GM19239 (cell line): Measurements from ENCODE around the gene GPR63.
"Not testable (repeated sequence)": the region's sequence is repeated elsewhere in the genome, so short reads cannot be mapped to it uniquely, and the experiment has no call there.

Experiments used
- DNase-seq: peaks from one replicate; pipeline ENCODE4 v3.0.0; 2011; ENCODE audit warnings: low spot score; ENCODE audit not compliant: insufficient read length
- FAIRE-seq: peaks from 2 replicates; lab custom pipeline; 2011; peaks lifted over from hg19 to GRCh38; lab: Jason Lieb, UNC

GPR63 gene

GRCh38 chr6:96837081-96837971 lies at the start of gene GPR63:
Gene GPR63, minus strand, starts transcription at chr6:96837477. Its CDS starts 37,746 bp downstream, at chr6:96799731.
- FAIRE-seq, result peak; percentile 78
- peak; percentile 68 for DNase-seq

GRCh38 chr6:96886519-96886918 lies 49.2 kb upstream of the GPR63 start:
- FAIRE-seq, result no peak
- DNase-seq, result no peak

- not testable (repeated sequence) for DNase-seq, FAIRE-seq
Observed at GRCh38 chr6:96885187-96885631, 47.9 kb upstream of the GPR63 start.

- FAIRE-seq, result no peak
Observed at GRCh38 chr6:96878143-96878542, 40.9 kb upstream of the GPR63 start.

GRCh38 chr6:96876886-96877545 lies 39.7 kb upstream of the GPR63 start:
- no peak for FAIRE-seq

More at GRCh38 chr6:96878143-96878542, 40.9 kb upstream of the GPR63 start:
- DNase-seq, result no peak

GRCh38 chr6:96872976-96873375 lies 35.7 kb upstream of the GPR63 start:
- DNase-seq (no peak), FAIRE-seq (no peak)

More at GRCh38 chr6:96876886-96877545, 39.7 kb upstream of the GPR63 start:
- no peak for DNase-seq

- FAIRE-seq (no peak), DNase-seq (no peak)
Observed at GRCh38 chr6:96865055-96865405, 27.8 kb upstream of the GPR63 start.

- DNase-seq (no peak), FAIRE-seq (no peak)
Observed at GRCh38 chr6:96864216-96865054, 27.2 kb upstream of the GPR63 start.

GRCh38 chr6:96862560-96862959 lies 25.3 kb upstream of the GPR63 start:
- no peak for FAIRE-seq
- no peak for DNase-seq

GRCh38 chr6:96861588-96861987 lies 24.3 kb upstream of the GPR63 start:
- no peak for FAIRE-seq

GRCh38 chr6:96856856-96857255 lies 19.6 kb upstream of the GPR63 start:
- no peak for FAIRE-seq
- DNase-seq, result no peak

More at GRCh38 chr6:96861588-96861987, 24.3 kb upstream of the GPR63 start:
- no peak for DNase-seq

GRCh38 chr6:96853083-96853482 lies 15.8 kb upstream of the GPR63 start:
- FAIRE-seq, result no peak
- no peak for DNase-seq

- FAIRE-seq (no peak), DNase-seq (no peak)
Observed at GRCh38 chr6:96852605-96853004, 15.3 kb upstream of the GPR63 start.

- no peak for DNase-seq
- no peak for FAIRE-seq
Observed at GRCh38 chr6:96851858-96852257, 14.6 kb upstream of the GPR63 start.

GRCh38 chr6:96849615-96850014 lies 12.3 kb upstream of the GPR63 start:
- FAIRE-seq (no peak), DNase-seq (no peak)

- FAIRE-seq (peak; percentile 45), DNase-seq (no peak)
Observed at GRCh38 chr6:96844530-96844929, 7.3 kb upstream of the GPR63 start.

GRCh38 chr6:96841345-96841744 lies 4.1 kb upstream of the GPR63 start:
- DNase-seq, result no peak
- no peak for FAIRE-seq

- DNase-seq (no peak), FAIRE-seq (peak; percentile 37)
Observed at GRCh38 chr6:96836631-96837080, 621 bp downstream of the GPR63 start.

- DNase-seq, result no peak
- no peak for FAIRE-seq
Observed at GRCh38 chr6:96834070-96834469, 3.2 kb downstream of the GPR63 start.

- FAIRE-seq (no peak), DNase-seq (no peak)
Observed at GRCh38 chr6:96832780-96833179, 4.5 kb downstream of the GPR63 start.
